ENCODE data around the gene ANO7. TPM values are rescaled to one million over a fixed set of nuclear protein-coding genes. Genes with fewer than 3 reads are reported as not detected.

Gene ANO7
- total and polyA plus RNA-seq, 2 of the 13 experiments (the other 11 are each of a cell fraction or from before 2014, with no cell fraction given) = 4.1 to 4.9 TPM

GRCh38 chr2:241218131-241219029, 29.9 kb downstream of the ANO7 start (continued):
- TF ChIP-seq ZMAT3 (CRISPR knock-in tag; conservative IDR thresholded peaks at IDR 0.05) = no peak
- TF ChIP-seq ZNF569 (CRISPR knock-in tag; IDR thresholded peaks at IDR 0.05; ENCODE audit: borderline replicate concordance) = no peak
- TF ChIP-seq MBNL3 (CRISPR knock-in tag; conservative IDR thresholded peaks at IDR 0.05) = no peak
- no peak for TF ChIP-seq ZNF343 (CRISPR knock-in tag; IDR thresholded peaks at IDR 0.05)
- TF ChIP-seq NFE2 (CRISPR knock-in tag; IDR thresholded peaks at IDR 0.05) = no peak
- no peak for TF ChIP-seq PCBP1 (IDR thresholded peaks at IDR 0.05; ENCODE audit: borderline replicate concordance, low read depth, low read length)
- no peak for TF ChIP-seq MBD4 (IDR thresholded peaks at IDR 0.05; ENCODE audit: borderline replicate concordance, low read length)
- TF ChIP-seq NFATC3 (CRISPR knock-in tag; IDR thresholded peaks at IDR 0.05) = no peak
- TF ChIP-seq, protein P1, sequence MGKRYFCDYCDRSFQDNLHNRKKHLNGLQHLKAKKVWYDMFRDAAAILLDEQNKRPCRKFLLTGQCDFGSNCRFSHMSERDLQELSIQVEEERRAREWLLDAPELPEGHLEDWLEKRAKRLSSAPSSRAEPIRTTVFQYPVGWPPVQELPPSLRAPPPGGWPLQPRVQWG (CRISPR knock-in tag; IDR thresholded peaks at IDR 0.05; ENCODE audit: borderline replicate concordance, low read depth) = no peak
- TF ChIP-seq ZNF496 (CRISPR knock-in tag; IDR thresholded peaks at IDR 0.05; ENCODE audit: insufficient replicate concordance) = no peak
- TF ChIP-seq PHF8 (CRISPR knock-in tag; IDR thresholded peaks at IDR 0.05) = peak; percentile 61
- TF ChIP-seq, protein P2, sequence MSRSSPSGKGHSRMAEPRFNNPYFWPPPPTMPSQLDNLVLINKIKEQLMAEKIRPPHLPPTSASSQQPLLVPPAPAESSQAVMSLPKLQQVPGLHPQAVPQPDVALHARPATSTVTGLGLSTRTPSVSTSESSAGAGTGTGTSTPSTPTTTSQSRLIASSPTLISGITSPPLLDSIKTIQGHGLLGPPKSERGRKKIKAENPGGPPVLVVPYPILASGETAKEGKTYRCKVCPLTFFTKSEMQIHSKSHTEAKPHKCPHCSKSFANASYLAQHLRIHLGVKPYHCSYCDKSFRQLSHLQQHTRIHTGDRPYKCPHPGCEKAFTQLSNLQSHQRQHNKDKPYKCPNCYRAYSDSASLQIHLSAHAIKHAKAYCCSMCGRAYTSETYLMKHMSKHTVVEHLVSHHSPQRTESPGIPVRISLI (CRISPR knock-in tag; IDR thresholded peaks at IDR 0.05; ENCODE audit: borderline replicate concordance) = no peak
- no peak; the same call in 1 of the 2 replicates for TF ChIP-seq SAFB2 (CRISPR knock-in tag; IDR thresholded peaks at IDR 0.05; ENCODE audit: borderline replicate concordance, low read depth)
- TF ChIP-seq, protein P3, sequence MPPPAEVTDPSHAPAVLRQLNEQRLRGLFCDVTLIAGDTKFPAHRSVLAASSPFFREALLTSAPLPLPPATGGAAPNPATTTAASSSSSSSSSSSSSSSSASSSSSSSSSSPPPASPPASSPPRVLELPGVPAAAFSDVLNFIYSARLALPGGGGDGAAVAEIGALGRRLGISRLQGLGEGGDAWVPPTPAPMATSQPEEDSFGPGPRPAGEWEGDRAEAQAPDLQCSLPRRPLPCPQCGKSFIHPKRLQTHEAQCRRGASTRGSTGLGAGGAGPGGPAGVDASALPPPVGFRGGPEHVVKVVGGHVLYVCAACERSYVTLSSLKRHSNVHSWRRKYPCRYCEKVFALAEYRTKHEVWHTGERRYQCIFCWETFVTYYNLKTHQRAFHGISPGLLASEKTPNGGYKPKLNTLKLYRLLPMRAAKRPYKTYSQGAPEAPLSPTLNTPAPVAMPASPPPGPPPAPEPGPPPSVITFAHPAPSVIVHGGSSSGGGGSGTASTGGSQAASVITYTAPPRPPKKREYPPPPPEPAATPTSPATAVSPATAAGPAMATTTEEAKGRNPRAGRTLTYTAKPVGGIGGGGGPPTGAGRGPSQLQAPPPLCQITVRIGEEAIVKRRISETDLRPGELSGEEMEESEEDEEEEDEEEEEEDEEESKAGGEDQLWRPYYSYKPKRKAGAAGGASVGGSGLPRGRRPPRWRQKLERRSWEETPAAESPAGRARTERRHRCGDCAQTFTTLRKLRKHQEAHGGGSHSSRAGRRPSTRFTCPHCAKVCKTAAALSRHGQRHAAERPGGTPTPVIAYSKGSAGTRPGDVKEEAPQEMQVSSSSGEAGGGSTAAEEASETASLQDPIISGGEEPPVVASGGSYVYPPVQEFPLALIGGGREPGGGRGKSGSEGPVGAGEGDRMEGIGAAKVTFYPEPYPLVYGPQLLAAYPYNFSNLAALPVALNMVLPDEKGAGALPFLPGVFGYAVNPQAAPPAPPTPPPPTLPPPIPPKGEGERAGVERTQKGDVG (CRISPR knock-in tag; IDR thresholded peaks at IDR 0.05; ENCODE audit: borderline replicate concordance) = no peak
- no peak for TF ChIP-seq MYNN (CRISPR knock-in tag; IDR thresholded peaks at IDR 0.05; ENCODE audit: low read depth)
- no peak for TF ChIP-seq ZNF510 (CRISPR knock-in tag; IDR thresholded peaks at IDR 0.05; ENCODE audit: low read depth)
- TF ChIP-seq ZNF616 (CRISPR knock-in tag; IDR thresholded peaks at IDR 0.05; ENCODE audit: low read depth) = peak; percentile 89
- TF ChIP-seq ZNF264 (CRISPR knock-in tag; IDR thresholded peaks at IDR 0.05) = no peak
- TF ChIP-seq ZSCAN30 (CRISPR knock-in tag; IDR thresholded peaks at IDR 0.05) = no peak
- TF ChIP-seq SP2 (CRISPR knock-in tag; IDR thresholded peaks at IDR 0.05) = no peak
- TF ChIP-seq JARID2 (CRISPR knock-in tag; IDR thresholded peaks at IDR 0.05; ENCODE audit: insufficient replicate concordance) = no peak
- no peak for TF ChIP-seq ZBTB46 (CRISPR knock-in tag; IDR thresholded peaks at IDR 0.05; ENCODE audit: borderline replicate concordance)
- TF ChIP-seq KDM3A (CRISPR knock-in tag; IDR thresholded peaks at IDR 0.05; ENCODE audit: low read depth) = no peak
